Glutamatergic neuron (in vitro differentiated cells): Measurements from ENCODE around the gene POMT1. TPM values are rescaled to one million over a fixed set of nuclear protein-coding genes. Genes with fewer than 3 reads are reported as not detected.

ENCODE experiments used
- DNase-seq: peaks from one replicate; pipeline ENCODE4 v3.0.0; 2022
- H3K27ac Mint-ChIP-seq: one replicate; pipeline ENCODE4 v1.8.0; 2020; ENCODE audit warnings: mild to moderate bottlenecking, mixed read lengths, inconsistent platforms; ENCODE audit not compliant: unreplicated experiment
- H3K27me3 Mint-ChIP-seq: one replicate; pipeline ENCODE4 v1.8.0; 2020; ENCODE audit warnings: mild to moderate bottlenecking, moderate library complexity, mixed read lengths, inconsistent platforms; ENCODE audit not compliant: unreplicated experiment
- H3K36me3 Mint-ChIP-seq: one replicate; pipeline ENCODE4 v1.8.0; 2020; ENCODE audit warnings: mild to moderate bottlenecking, mixed read lengths, inconsistent platforms; ENCODE audit not compliant: unreplicated experiment
- H3K4me1 Mint-ChIP-seq: one replicate; pipeline ENCODE4 v1.8.0; 2020; ENCODE audit warnings: mild to moderate bottlenecking, low read depth, mixed read lengths, inconsistent platforms; ENCODE audit not compliant: unreplicated experiment
- H3K4me3 Mint-ChIP-seq: one replicate; pipeline ENCODE4 v1.8.0; 2020; ENCODE audit warnings: mild to moderate bottlenecking, mixed read lengths, inconsistent platforms; ENCODE audit not compliant: unreplicated experiment
- H3K9me3 Mint-ChIP-seq: one replicate; pipeline ENCODE4 v1.8.0; 2020; ENCODE audit warnings: mild to moderate bottlenecking, moderate library complexity, mixed read lengths, inconsistent platforms; ENCODE audit not compliant: unreplicated experiment
- total RNA-seq: library from RNA; stranded (reverse); fragmentation: NEBNext Ultra II Directional; extraction: Animal tissue kit (Norgen Biotek cat#: 25700); gene quantifications from one replicate; pipeline ENCODE4 v1.2.1, GENCODE V29; 2021; ENCODE audit not compliant: unreplicated experiment
- TF ChIP-seq, protein P1 (sequence below): fragments of 200-600 bp; sonication (generic); IDR thresholded peaks from one replicate; pipeline ENCODE4 v1.5.0; 2021; ENCODE audit not compliant: partially characterized antibody, unreplicated experiment

Gene POMT1
- total RNA-seq, 1 donor from 2014 or later, result 108 TPM

DNA sequence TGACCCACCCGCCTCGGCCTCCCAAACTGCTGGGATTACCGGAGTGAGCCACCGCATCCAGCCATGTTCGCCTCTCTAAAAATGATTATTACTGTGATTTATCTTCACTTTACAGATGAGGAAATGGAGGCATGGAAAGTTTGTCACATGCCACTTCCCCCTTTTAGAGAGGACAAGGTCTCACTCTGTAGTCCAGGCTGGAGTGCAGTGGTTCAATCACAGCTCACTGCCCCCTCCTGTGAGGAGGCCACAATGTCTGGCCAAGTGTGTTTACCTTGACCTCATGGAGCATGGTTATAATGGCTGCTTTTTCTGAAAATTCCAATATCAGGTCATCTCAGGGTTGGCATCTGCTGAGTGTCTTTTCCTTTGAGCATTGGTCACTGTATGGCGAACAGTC is 49.3 kb downstream of the POMT1 start:
- H3K27me3 Mint-ChIP-seq, result peaks cover 34% of the 10 kb centered on the region
- TF ChIP-seq, protein P1, sequence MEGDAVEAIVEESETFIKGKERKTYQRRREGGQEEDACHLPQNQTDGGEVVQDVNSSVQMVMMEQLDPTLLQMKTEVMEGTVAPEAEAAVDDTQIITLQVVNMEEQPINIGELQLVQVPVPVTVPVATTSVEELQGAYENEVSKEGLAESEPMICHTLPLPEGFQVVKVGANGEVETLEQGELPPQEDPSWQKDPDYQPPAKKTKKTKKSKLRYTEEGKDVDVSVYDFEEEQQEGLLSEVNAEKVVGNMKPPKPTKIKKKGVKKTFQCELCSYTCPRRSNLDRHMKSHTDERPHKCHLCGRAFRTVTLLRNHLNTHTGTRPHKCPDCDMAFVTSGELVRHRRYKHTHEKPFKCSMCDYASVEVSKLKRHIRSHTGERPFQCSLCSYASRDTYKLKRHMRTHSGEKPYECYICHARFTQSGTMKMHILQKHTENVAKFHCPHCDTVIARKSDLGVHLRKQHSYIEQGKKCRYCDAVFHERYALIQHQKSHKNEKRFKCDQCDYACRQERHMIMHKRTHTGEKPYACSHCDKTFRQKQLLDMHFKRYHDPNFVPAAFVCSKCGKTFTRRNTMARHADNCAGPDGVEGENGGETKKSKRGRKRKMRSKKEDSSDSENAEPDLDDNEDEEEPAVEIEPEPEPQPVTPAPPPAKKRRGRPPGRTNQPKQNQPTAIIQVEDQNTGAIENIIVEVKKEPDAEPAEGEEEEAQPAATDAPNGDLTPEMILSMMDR, result no peak
- H3K36me3 Mint-ChIP-seq, result peaks cover 45% of the 10 kb centered on the region
- peaks cover 23% of the 10 kb centered on the region for H3K9me3 Mint-ChIP-seq
- DNase-seq, result no peak
- H3K27ac Mint-ChIP-seq, result no peak overlapping the region
- no peaks in the 10 kb centered on the region for H3K4me1 Mint-ChIP-seq
- H3K4me3 Mint-ChIP-seq, result no peak overlapping the region

DNA sequence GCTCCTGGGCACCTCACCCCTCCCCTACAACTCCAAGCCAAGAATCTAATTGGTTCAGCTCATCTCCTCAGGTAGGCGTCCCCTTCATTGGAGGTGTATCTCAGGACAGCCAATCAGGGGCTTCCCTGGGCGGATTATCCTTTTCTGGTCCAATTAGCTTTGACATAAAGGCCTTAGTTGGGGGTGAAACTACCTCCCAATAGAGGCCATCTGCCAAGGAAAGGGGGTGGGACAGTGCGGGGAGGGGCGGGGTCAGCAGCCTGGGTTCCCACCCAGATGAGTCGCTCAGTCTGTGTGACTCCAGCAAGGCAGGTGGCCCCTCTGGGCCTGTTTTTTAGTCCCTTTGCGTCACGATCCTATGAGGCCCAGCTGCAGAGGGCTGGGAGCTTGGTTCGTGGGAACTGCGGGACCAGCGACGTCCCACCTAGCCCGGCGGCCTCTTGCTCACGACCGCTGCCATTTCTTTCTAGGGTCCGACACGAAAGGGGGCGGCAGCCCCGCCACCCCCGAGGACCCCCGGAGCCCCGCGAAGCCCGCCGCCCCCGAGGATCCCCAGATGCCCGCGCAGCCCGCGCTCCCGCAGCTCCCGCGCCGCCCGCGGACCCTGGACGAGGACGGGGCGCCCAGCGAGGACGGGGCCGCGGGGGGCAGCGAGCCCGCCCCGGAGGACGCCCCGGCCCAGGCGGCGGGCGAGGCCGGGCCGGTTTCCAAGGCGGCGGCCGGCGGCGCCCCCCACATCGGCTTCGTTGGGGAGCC is 51.5 kb downstream of the POMT1 start:
- Mint-ChIP-seq H3K27me3 (peaks cover 23% of the 10 kb centered on the region), H3K36me3 (peaks cover 24% of the 10 kb centered on the region), H3K4me1 (no peaks in the 10 kb centered on the region), H3K27ac (no peak overlapping the region), H3K9me3 (peaks cover 12% of the 10 kb centered on the region), H3K4me3 (no peak overlapping the region)
- TF ChIP-seq, protein P1, result no peak
- no peak for DNase-seq

DNA sequence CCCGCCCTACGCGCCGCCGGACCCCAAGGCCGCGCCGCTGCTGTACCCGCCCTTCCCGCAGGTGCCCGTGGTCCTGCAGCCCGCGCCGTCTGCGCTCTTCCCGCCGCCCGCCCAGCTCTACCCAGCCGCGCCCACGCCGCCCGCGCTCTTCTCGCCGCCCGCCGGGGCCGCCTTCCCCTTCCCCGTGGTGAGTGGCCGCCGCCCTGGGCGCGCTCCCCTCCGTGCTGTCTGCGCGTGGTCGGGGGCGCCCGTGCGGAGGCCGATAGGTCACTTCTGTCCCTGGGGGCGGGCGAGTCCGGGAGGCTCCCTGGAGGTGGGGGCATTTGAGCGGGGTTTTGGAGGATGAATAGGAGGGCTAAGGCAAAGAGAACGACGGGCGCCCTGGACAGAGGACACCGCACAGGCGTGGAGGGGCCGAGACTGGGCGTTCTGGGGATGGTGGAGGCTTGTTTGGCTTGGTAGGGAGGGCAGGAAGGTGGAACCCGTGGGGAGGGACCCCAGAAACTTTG is 52.2 kb downstream of the POMT1 start:
- no peaks in the 10 kb centered on the region for H3K4me1 Mint-ChIP-seq
- H3K9me3 Mint-ChIP-seq, result peaks cover 10% of the 10 kb centered on the region
- TF ChIP-seq, protein P1, result no peak
- no peak overlapping the region for H3K4me3 Mint-ChIP-seq
- H3K36me3 Mint-ChIP-seq, result peaks cover 18% of the 10 kb centered on the region
- peaks cover 21% of the 10 kb centered on the region for H3K27me3 Mint-ChIP-seq
- DNase-seq, result no peak
- no peak overlapping the region for H3K27ac Mint-ChIP-seq

DNA sequence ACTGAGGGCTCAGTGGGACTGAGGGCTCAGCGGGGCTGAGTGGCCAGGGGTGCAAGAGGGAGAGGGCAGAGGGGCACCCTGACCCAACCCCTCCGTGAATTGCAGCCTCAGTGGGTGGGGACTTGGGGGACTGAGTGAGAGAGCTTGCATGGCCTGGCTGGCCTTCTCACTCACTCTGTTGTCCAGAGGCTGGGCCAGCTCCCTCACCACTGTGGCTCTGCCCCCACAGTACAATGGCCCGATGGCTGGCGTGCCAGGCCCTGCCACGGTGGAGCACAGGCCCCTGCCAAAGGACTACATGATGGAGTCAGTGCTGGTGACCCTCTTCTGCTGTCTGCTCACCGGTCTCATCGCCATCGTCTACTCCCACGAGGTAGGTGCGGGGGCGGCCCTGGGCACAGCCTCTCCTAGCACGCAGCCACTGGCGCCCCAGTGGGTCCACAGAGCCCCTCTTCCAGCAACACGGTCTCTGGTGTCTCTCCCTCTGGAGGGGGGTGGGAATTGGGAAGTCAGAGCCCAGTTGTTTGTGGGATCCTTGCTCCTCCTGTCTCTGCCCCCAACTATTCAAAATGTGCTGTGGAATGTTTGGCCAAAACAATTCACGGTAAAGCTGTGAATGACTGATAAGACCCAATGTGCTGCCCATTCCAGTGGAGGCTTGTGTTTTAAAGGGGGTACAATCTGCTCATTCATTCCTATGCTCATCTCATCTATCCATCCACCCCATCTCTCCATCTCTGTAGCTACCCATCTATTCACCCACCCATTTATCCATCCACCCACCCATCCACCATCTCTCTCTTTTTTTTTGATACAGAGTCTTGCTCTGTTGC is 53.3 kb downstream of the POMT1 start:
- Mint-ChIP-seq H3K36me3 (peaks cover 16% of the 10 kb centered on the region), H3K27me3 (peaks cover 20% of the 10 kb centered on the region), H3K4me3 (no peak overlapping the region), H3K27ac (peak overlapping the region; percentile 8), H3K9me3 (peaks cover 8% of the 10 kb centered on the region), H3K4me1 (no peaks in the 10 kb centered on the region)
- no peak for DNase-seq
- TF ChIP-seq, protein P1, result no peak
